B cell (primary cell): ENCODE measurements around the gene ALDOB.

Experiments
- CTCF ChIP-seq: fragments of 200-600 bp; IDR thresholded peaks from one replicate; pipeline ENCODE4 v1.8.0; 2022; ENCODE audit warnings: antibody characterized with exemption, mild to moderate bottlenecking
- EZH2 ChIP-seq: IDR thresholded peaks from 2 replicates; pipeline ENCODE4 v1.6.1; 2012; ENCODE audit warnings: borderline replicate concordance, low read depth, mild to moderate bottlenecking, moderate library complexity, low read length; ENCODE audit not compliant: insufficient read depth, poor library complexity, severe bottlenecking

- TF ChIP-seq CTCF (no peak), EZH2 (no peak)
These were observed 20.0 kb downstream of the ALDOB start for GRCh38 chr9:101415578-101415977.
